IMR-90 (cell line): ENCODE data around the gene GRID1. TPM values are rescaled to one million over a fixed set of nuclear protein-coding genes. Genes with fewer than 3 reads are reported as not detected.

Experiments used
- ATAC-seq: fragments of 200-7000 bp; cut with Tn5 transposase; 2 replicates; pipeline ENCODE4 v1.9.1; 2020; ENCODE audit warnings: low read depth, mild to moderate bottlenecking, moderate library complexity
- BruUV-seq: library from RNA; stranded (reverse); fragments of 400-500 nt; replicated peaks from 2 replicates; lab custom pipeline; 2021; lab: Mats Ljungman, UMichigan
- CTCF ChIA-PET: fragments of 300-600 bp; formaldehyde crosslinking; extraction: SDS; loops from one replicate; lab custom pipeline; 2021; ENCODE audit warnings: antibody characterized with exemption; lab: Yijun Ruan, JAX
- POLR2A ChIA-PET: fragments of 300-600 bp; sonication (Branson Sonifier 250); formaldehyde crosslinking; loops from one replicate; lab custom pipeline; 2022; ENCODE audit warnings: antibody characterized with exemption; ENCODE audit not compliant: unreplicated experiment; lab: Charles Lee
- DNase-seq: peaks from one replicate; pipeline ENCODE4 v3.0.0; 2013
- H2AFZ ChIP-seq: replicated peaks from 2 replicates; pipeline ENCODE3; 2013; ENCODE audit warnings: low read length, mild to moderate bottlenecking; ENCODE audit not compliant: poor library complexity
- H2AK5ac ChIP-seq: 2 replicates; pipeline ENCODE4 v1.6.1; 2013; ENCODE audit warnings: low read depth, low read length, inconsistent platforms
- H2AK9ac ChIP-seq: replicated peaks from 2 replicates; pipeline ENCODE3; 2013; ENCODE audit warnings: mild to moderate bottlenecking, low read depth, low read length, moderate library complexity; ENCODE audit not compliant: poor library complexity
- H2BK120ac ChIP-seq: 2 replicates; pipeline ENCODE4 v1.6.1; 2013; ENCODE audit warnings: low read depth, low read length, inconsistent platforms
- H2BK15ac ChIP-seq: 3 replicates; pipeline ENCODE4 v1.6.1; 2013; ENCODE audit warnings: low read depth, low read length, inconsistent platforms
- H2BK20ac ChIP-seq: 2 replicates; pipeline ENCODE4 v1.6.1; 2013; ENCODE audit warnings: low read depth, mild to moderate bottlenecking, inconsistent platforms, low read length, moderate library complexity
- H2BK5ac ChIP-seq: 2 replicates; pipeline ENCODE4 v1.6.1; 2013; ENCODE audit warnings: mild to moderate bottlenecking, low read depth, low read length, inconsistent platforms; ENCODE audit not compliant: poor library complexity, severe bottlenecking
- H3K14ac ChIP-seq: replicated peaks from 2 replicates; pipeline ENCODE4 v1.6.1; 2013; ENCODE audit warnings: low read depth, low read length, inconsistent platforms
- H3K18ac ChIP-seq: 2 replicates; pipeline ENCODE4 v1.6.1; 2013; ENCODE audit warnings: low read depth, low read length, control low read depth
- H3K23ac ChIP-seq: 2 replicates; pipeline ENCODE4 v1.6.1; 2013; ENCODE audit warnings: low read depth, low read length, inconsistent platforms
- H3K27ac ChIP-seq: 2 replicates; pipeline ENCODE4 v1.5.1; 2013; ENCODE audit warnings: mild to moderate bottlenecking, control low read depth, low read length; ENCODE audit not compliant: insufficient read depth
- H3K27me3 ChIP-seq: 2 replicates; pipeline ENCODE4 v1.6.1; 2013; ENCODE audit warnings: low read length; ENCODE audit not compliant: control insufficient read depth, insufficient read depth
- H3K36me3 ChIP-seq: 2 replicates; pipeline ENCODE4 v1.6.1; 2013; ENCODE audit warnings: low read length, mixed read lengths; ENCODE audit not compliant: control insufficient read depth, insufficient read depth
- H3K4ac ChIP-seq: 2 replicates; pipeline ENCODE4 v1.6.1; 2013; ENCODE audit warnings: low read depth, low read length, inconsistent platforms
- H3K4me1 ChIP-seq: 2 replicates; pipeline ENCODE4 v1.6.1; 2013; ENCODE audit warnings: low read length, mixed read lengths; ENCODE audit not compliant: control insufficient read depth, insufficient read depth
- H3K4me2 ChIP-seq: 2 replicates; pipeline ENCODE4 v1.6.1; 2013; ENCODE audit warnings: low read depth, mild to moderate bottlenecking, control low read depth, low read length, moderate library complexity
- H3K4me3 ChIP-seq: 2 replicates; pipeline ENCODE4 v1.5.1; 2013; ENCODE audit warnings: low read depth, mild to moderate bottlenecking, control low read depth, low read length, moderate library complexity; ENCODE audit not compliant: insufficient read depth
- H3K56ac ChIP-seq: 2 replicates; pipeline ENCODE4 v1.6.1; 2013; ENCODE audit warnings: low read length, inconsistent platforms; ENCODE audit not compliant: insufficient read depth; ENCODE audit errors: extremely low read depth
- H3K79me1 ChIP-seq, 2 experiments: 2 replicates each; pipeline ENCODE4 v1.6.1; 2013; ENCODE audit warnings: low read length in 2 of 2, inconsistent platforms in 1 of 2, low read depth in 1 of 2
- H3K9ac ChIP-seq: 2 replicates; pipeline ENCODE4 v1.6.1; 2013; ENCODE audit warnings: low read depth, low read length, control low read depth
- H3K9me1 ChIP-seq: 2 replicates; pipeline ENCODE4 v1.6.1; 2013; ENCODE audit warnings: low read length, inconsistent platforms; ENCODE audit not compliant: insufficient read depth
- H3K9me3 ChIP-seq: 2 replicates; pipeline ENCODE4 v1.6.1; 2013; ENCODE audit warnings: low read length; ENCODE audit not compliant: control insufficient read depth, insufficient read depth
- H4K20me1 ChIP-seq: 2 replicates; pipeline ENCODE4 v1.6.1; 2013; ENCODE audit warnings: low read length, inconsistent platforms; ENCODE audit not compliant: insufficient read depth
- H4K5ac ChIP-seq: 2 replicates; pipeline ENCODE4 v1.6.1; 2013; ENCODE audit warnings: mild to moderate bottlenecking, low read depth, low read length, control low read depth
- H4K8ac ChIP-seq, 2 experiments: 2 replicates each; pipeline ENCODE4 v1.6.1; 2013; ENCODE audit warnings: low read depth in 2 of 2, low read length in 2 of 2, control low read depth in 1 of 2, inconsistent platforms in 1 of 2
- H4K91ac ChIP-seq: 2 replicates; pipeline ENCODE4 v1.6.1; 2013; ENCODE audit warnings: low read depth, low read length, inconsistent platforms; ENCODE audit not compliant: insufficient read depth
- BHLHE40 ChIP-seq: fragments of 150-350 bp; IDR thresholded peaks from 2 replicates; pipeline ENCODE4 v1.6.1; 2016; ENCODE audit warnings: mild to moderate bottlenecking, low read depth, low read length
- CEBPB ChIP-seq: IDR thresholded peaks from 2 replicates; pipeline ENCODE4 v1.6.1; 2012; ENCODE audit warnings: low read depth, low read length, improper control_type of control experiment
- ELK1 ChIP-seq: fragments of 150-350 bp; IDR thresholded peaks from 2 replicates; pipeline ENCODE4 v1.6.1; 2016; ENCODE audit warnings: low read depth, mild to moderate bottlenecking, low read length, moderate library complexity, borderline replicate concordance
- FOS ChIP-seq: fragments of 150-350 bp; IDR thresholded peaks from 2 replicates; pipeline ENCODE4 v1.6.1; 2016; ENCODE audit warnings: low read depth, low read length
- MAZ ChIP-seq: IDR thresholded peaks from 2 replicates; pipeline ENCODE4 v1.6.1; 2012; ENCODE audit warnings: low read depth, mild to moderate bottlenecking, low read length, improper control_type of control experiment, moderate library complexity, borderline replicate concordance
- MXI1 ChIP-seq: IDR thresholded peaks from 2 replicates; pipeline ENCODE4 v1.6.1; 2012; ENCODE audit warnings: low read depth, mild to moderate bottlenecking, low read length, moderate library complexity, borderline replicate concordance
- NFE2L2 ChIP-seq: fragments of 150-350 bp; IDR thresholded peaks from 2 replicates; pipeline ENCODE4 v1.6.1; 2016; ENCODE audit warnings: low read depth, mild to moderate bottlenecking, low read length
- POLR2A ChIP-seq: IDR thresholded peaks from 2 replicates; pipeline ENCODE4 v1.6.1; 2012; ENCODE audit warnings: mild to moderate bottlenecking, low read depth, low read length
- RAD21 ChIP-seq: IDR thresholded peaks from 2 replicates; pipeline ENCODE4 v1.6.1; 2012; ENCODE audit warnings: low read length, improper control_type of control experiment
- RCOR1 ChIP-seq: IDR thresholded peaks from 2 replicates; pipeline ENCODE4 v1.6.1; 2012; ENCODE audit warnings: mild to moderate bottlenecking, low read length, improper control_type of control experiment; ENCODE audit not compliant: insufficient replicate concordance
- RFX5 ChIP-seq: IDR thresholded peaks from 2 replicates; pipeline ENCODE4 v1.8.0; 2012; ENCODE audit warnings: low read depth, mild to moderate bottlenecking, low read length, moderate library complexity
- WGBS, 2 experiments: methylation state at CpG; one replicate each; pipeline versions ENCODE4 v1.1.5 to v1.1.7; 2013; ENCODE audit warnings: missing lambda C conversion rate in 2 of 2; ENCODE audit not compliant: insufficient read length in 1 of 2; ENCODE audit errors: extremely low coverage in 2 of 2; 5-methylcytosine and 5-hydroxymethylcytosine counted together
- dilution Hi-C: fragments of 300-500 bp; cut with HindIII; formaldehyde crosslinking; loops from one replicate; pipeline ENCODE4 v1.14.3; 2018; ENCODE audit warnings: low sequenced_read_pairs; ENCODE audit not compliant: unreplicated experiment
- in situ Hi-C: fragments of 300-500 bp; cut with MboI; formaldehyde crosslinking; loops from 3 replicates; pipeline ENCODE4 v1.14.3; 2019; ENCODE audit warnings: low sequenced_read_pairs, inconsistent platforms, mixed read lengths
- intact Hi-C: fragments of 100-400 bp; cut with micrococcal nuclease; formaldehyde crosslinking; loops from 2 replicates; pipeline ENCODE4 v1.10.0; 2022
- polyA plus RNA-seq, 3 experiments: library from polyadenylated mRNA; depleted of rRNA; stranded (reverse); fragments of >200 nt; gene quantifications; 2 replicates each; pipeline ENCODE4 v1.2.3, GENCODE V29; 2012; ENCODE audit warnings: low replicate concordance in 1 of 3
- total RNA-seq: library from RNA; depleted of rRNA; stranded (reverse); fragments of >200 nt; gene quantifications from 2 replicates; pipeline ENCODE4 v1.2.3, GENCODE V29; 2012
- TF ChIP-seq, protein P1 (sequence below): conservative IDR thresholded peaks from 2 replicates; pipeline ENCODE4 v1.5.1; 2012; ENCODE audit warnings: mild to moderate bottlenecking, low read depth, low read length, improper control_type of control experiment
- TF ChIP-seq, protein P2 (sequence below): fragments of 150-350 bp; IDR thresholded peaks from 2 replicates; pipeline ENCODE4 v1.6.1; 2017; ENCODE audit warnings: mild to moderate bottlenecking, antibody characterized with exemption, low read length, low read depth

GRID1 gene
- total and polyA plus RNA-seq, 2 of the 4 experiments (the other 2 are of a cell fraction): not detected

DNA sequence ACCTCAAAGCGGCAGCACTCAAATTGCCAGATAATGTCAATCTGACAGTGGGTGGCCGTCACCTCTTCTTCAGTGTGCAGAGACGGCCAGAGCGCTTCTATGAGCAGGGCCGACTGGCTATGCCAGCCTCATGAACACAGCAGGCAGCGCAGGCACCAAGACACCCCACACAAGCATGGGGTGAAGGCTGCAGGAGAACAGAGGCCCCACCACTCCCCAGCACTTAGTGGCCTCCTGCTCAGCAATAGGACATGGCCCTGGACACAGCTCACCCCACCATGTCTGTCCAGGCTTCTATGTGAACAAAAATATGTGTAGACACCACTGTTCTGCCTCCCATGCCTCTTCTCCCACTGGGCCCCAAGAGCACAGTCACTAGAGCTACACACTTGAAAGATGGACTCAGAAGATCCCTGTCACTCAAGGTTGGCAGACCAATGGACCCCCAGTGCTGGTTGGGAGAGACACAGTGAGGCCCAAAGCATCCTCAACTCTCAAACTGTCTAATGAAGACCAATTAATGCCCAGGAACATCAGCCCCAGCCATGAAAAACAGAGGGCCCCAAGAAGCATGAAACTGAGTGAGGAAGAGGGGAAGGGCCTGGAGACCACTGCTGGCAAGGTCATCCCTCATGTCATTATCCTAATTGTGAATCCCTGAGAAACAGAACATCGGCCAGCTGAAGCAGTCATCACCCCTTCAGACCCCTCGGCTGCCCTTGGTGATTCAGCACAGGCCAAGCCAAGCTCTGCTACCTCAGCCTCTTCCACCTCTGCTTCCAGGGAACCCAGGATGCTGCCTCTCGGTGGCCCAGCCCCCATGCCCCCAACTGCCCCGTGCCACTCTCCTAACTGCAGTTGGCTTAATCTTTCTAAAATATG is 77.7 kb downstream of the GRID1 start:
- H2BK15ac ChIP-seq: no peak overlapping the region
- no peak overlapping the region for H3K4ac ChIP-seq
- H2BK5ac ChIP-seq: no peak overlapping the region
- H3K4me1 ChIP-seq: no peaks in the 10 kb centered on the region
- H3K14ac ChIP-seq: no peak overlapping the region
- DNase-seq (no peak), ATAC-seq (no peak)
- TF ChIP-seq POLR2A: no peak
- TF ChIP-seq, protein P1, sequence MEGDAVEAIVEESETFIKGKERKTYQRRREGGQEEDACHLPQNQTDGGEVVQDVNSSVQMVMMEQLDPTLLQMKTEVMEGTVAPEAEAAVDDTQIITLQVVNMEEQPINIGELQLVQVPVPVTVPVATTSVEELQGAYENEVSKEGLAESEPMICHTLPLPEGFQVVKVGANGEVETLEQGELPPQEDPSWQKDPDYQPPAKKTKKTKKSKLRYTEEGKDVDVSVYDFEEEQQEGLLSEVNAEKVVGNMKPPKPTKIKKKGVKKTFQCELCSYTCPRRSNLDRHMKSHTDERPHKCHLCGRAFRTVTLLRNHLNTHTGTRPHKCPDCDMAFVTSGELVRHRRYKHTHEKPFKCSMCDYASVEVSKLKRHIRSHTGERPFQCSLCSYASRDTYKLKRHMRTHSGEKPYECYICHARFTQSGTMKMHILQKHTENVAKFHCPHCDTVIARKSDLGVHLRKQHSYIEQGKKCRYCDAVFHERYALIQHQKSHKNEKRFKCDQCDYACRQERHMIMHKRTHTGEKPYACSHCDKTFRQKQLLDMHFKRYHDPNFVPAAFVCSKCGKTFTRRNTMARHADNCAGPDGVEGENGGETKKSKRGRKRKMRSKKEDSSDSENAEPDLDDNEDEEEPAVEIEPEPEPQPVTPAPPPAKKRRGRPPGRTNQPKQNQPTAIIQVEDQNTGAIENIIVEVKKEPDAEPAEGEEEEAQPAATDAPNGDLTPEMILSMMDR: no peak
- no peak for TF ChIP-seq RAD21
- no peak for TF ChIP-seq CEBPB
- no peak for TF ChIP-seq MAZ
- TF ChIP-seq MXI1: no peak
- TF ChIP-seq RCOR1: no peak
- no peak for TF ChIP-seq NFE2L2
- TF ChIP-seq RFX5: no peak
- no peak for TF ChIP-seq ELK1
- no peak for TF ChIP-seq BHLHE40
- TF ChIP-seq FOS: no peak
- TF ChIP-seq, protein P2, sequence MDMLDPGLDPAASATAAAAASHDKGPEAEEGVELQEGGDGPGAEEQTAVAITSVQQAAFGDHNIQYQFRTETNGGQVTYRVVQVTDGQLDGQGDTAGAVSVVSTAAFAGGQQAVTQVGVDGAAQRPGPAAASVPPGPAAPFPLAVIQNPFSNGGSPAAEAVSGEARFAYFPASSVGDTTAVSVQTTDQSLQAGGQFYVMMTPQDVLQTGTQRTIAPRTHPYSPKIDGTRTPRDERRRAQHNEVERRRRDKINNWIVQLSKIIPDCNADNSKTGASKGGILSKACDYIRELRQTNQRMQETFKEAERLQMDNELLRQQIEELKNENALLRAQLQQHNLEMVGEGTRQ: no peak
- no peak overlapping the region for H3K56ac ChIP-seq
- no peaks in the 10 kb centered on the region for H3K36me3 ChIP-seq
- no peak overlapping the region for H4K91ac ChIP-seq
- no peak overlapping the region for H4K5ac ChIP-seq
- no peak overlapping the region for H2BK20ac ChIP-seq
- in situ Hi-C loops (no loop called here), intact Hi-C loops (no loop called here), dilution Hi-C loops (no loop called here)
- no peak overlapping the region for H3K4me2 ChIP-seq
- no peaks in the 10 kb centered on the region for H3K27me3 ChIP-seq
- CTCF ChIA-PET: interaction anchor here (0.6 kb wide), 1 partner anchor 1467 kb away, joined by 11 read pairs; no protein-coding TSS in a partner anchor
- H3K9ac ChIP-seq: no peak overlapping the region
- no peak overlapping the region for H2AK9ac ChIP-seq
- no CpG with 5 or more reads among the region's 10 CpGs for WGBS, 2 experiments
- H2BK120ac ChIP-seq: no peak overlapping the region
- no peaks in the 10 kb centered on the region for H3K79me1 ChIP-seq
- no peak overlapping the region for H3K23ac ChIP-seq
- POLR2A ChIA-PET: no interaction called here
- 0 out of 2 replicates have a peak, but pooled peaks cover 3% of the 10 kb centered on the region for H3K9me1 ChIP-seq
- no peak overlapping the region for H3K27ac ChIP-seq
- no peak overlapping the region for H2AFZ ChIP-seq
- no peak overlapping the region for H3K4me3 ChIP-seq
- H4K8ac ChIP-seq: no peak overlapping the region
- no peak overlapping the region for H3K18ac ChIP-seq
- H2AK5ac ChIP-seq: no peak overlapping the region
- BruUV-seq: no TSS peak
- H4K20me1 ChIP-seq: no peaks in the 10 kb centered on the region
- H3K9me3 ChIP-seq: no peaks in the 10 kb centered on the region
